ENCODE measurements around the gene ADARB1.
A peak's percentile ranks its signal among the peaks of the same experiment; 100 is the strongest.
"Not testable (repeated sequence)": the region's sequence is repeated elsewhere in the genome, so short reads cannot be mapped to it uniquely, and the experiment has no call there.

ADARB1 gene

DNA sequence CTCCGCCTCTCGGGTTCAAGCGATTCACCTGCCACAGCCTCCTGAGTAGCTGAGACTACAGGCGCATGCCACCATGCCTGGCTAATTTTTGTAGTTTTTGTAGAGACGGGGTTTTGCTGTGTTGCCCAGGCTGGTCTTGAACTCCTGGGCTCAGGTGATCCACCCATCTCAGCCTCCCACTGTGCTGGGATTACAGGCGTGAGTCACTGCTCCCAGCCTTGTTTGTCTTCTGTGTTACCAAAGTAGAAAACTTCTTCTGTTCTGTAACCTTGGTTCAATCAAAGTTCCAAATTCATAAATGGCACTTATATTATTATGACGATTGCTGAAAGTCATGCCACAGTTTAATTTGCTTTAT is 64.6 kb downstream of the ADARB1 start:
- not testable (repeated sequence) for DNase-seq

DNA sequence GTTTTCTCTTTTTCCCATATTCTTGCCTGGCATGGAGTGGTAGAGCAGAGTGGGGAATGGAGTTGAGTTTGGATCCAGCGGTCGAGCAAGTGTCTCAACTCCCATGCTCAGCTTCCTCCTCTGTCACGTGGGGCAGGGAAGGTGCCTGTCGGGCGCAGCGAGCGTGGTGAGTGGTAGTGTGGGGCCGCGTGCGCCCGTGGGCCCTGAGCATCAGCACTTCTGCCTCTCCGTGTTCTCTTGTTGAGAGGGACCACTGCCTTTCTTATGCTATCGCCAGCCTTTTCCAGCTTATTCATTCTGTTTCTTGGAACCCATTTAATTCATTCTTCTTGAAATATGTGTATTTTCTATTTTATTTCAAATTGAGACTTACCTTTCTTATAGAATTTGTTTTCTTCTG is 65.1 kb downstream of the ADARB1 start:
- DNase-seq, result no peak

DNA sequence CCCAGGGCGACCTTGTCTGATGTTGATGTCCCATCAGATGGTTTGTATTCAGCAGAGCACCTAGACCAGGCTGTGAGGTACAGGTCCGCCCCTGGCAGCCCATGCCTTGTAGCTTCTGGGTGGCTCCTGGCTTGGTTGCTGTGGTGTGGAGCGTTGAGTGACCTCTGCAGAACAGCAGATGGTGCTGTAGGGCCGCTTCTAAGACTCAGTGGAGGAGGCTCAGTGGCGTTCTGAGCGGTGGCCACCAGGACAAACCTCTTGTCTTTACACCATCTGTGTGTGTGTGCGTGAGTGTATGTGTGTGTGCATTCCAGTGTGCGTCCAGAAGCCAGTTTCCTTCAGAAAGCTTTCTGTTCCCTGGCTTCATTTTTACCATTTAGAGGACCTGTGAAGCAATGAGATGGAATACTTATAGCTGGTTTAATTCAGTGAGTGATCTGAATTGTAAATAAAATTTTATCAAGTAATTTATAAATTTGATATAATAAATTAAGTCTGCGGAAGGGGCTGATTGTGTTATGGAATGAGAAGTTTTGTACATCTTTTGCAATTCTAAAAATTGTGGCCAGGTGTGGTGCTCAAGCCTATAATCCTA is 66.1 kb downstream of the ADARB1 start:
- DNase-seq, result peak; percentile 91

DNA sequence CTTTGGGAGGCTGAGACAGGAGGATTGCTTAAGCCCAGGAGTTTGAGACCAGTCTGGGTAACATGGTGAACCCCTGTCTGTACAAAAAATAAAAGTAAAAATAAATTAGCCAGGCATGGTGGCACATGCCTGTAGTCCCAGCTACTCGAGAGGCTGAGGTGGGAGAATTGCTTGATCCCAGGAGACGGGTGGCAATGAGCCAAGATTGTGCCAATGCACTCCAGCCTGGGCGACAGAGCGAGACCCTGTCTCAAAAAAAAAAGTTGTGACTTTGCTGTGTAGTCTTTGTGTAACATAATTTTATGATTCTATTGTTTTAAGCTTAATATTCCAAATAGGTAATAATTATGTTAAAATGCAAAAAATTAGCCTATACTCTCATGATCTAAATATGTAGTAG is 66.6 kb downstream of the ADARB1 start:
- DNase-seq, result not testable (repeated sequence)

DNA sequence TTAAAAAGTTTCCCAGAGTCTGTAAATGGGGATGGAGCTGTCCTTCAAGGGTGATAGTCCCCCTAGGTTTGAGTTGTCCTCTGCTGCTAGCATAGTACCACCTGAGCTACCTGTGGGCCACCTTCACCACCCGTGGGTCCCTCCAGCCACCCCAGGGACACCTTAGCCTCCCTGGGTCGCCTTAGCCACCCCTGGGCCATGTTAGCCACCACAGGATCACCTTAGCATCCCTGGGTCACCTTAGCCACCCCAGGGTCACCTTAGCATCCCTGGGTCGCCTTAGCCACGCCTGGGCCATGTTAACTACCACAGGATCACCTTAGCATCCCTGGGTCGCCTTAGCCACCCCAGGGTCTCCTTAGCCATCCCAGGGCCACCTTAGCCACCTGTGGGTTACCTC is 67.1 kb downstream of the ADARB1 start:
- no peak for DNase-seq

DNA sequence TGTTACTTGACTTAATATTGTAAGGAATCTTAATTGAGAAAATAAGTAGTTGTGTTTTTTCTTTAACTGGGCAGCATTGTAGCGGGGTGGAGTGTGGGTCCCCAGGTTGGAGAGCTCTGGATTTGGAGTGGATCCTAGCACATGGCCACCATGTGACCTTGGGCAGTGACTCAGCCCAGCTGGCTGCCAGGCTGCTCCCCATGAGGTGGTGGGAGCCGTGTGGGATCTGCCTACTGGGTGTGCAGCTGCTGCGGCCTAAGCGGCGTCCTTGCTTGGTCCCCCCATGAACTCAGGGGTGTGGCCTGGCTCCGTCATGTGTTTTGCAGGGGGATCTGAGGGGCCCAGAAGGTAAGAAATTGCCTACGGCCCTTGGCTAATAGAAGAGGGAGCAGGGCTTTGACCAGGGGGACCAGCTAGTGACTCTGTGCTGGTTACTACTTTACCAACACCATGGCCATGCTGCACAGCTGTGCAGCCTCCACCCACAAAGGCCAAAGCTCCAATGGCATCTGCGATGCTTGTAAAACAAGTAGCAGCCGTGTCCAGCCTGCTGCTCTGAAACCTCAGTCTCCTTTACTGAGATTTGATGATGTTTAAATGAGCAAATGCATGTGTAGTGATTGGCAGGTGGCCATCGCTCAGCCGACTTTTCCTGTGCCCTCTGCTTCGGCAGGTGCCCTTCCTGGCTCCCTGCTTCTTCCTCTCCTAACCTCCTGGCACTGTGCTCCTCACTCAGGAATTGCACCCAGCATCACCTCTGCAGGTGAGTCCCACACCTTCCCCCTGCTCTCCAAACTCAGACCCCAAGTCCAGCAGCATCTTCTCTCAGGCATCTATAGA is 68.3 kb downstream of the ADARB1 start:
- no peak for DNase-seq

DNA sequence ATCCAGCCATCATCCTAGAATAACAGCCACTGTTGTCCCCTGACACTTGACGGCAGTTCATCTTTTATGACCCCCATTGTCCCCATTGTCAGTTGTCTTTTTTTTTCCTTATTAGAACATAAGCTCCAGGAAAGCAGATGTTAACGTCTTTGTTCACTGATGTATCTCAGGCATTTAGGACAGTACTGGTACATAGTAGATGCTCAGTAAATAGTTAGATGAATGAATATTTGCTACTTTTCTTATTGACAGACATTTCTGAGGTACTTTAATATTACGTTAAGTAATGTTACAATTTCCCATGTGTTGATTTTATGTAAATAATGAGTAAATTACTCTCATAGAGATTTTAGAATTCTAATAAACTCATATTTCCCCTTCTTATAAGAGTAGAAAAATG is 69.5 kb downstream of the ADARB1 start:
- no peak for DNase-seq

DNA sequence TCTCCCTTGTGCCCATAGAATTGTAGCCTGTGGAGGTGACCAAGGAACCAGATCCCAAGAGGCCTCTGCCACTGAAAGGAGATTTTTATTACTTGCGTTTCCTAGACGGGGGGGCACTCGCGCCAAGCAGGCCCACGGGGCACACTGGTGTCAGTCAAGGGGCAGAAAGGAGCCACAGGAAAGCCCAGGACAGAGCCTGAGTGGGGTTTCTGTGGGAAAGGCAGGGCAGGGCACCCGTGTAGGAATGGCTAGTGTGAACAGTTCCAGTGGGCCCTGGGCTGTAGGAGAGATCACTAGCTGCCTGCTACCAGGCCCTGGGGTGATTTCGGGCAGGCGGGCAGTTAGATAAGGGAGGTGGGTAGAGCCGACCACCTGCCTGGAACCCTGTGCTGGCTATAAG is 70.8 kb downstream of the ADARB1 start:
- no peak for DNase-seq

DNA sequence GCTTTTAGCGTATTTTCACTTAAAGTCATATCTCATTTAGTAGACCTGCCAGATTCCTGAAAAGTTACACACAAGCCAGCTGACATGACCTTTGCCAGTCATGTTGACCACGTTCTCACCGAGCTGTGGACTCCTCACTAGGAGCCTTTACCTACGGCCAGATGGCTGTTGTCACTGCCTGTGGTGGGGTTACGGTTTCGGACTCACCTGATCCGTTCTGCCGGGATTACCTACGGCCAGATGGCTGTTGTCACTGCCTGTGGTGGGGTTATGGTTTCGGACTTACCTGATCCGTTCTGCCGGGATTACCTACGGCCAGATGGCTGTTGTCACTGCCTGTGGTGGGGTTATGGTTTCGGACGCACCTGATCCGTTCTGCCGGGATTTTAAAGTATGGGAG is 71.5 kb downstream of the ADARB1 start:
- DNase-seq, result not testable (repeated sequence)

DNA sequence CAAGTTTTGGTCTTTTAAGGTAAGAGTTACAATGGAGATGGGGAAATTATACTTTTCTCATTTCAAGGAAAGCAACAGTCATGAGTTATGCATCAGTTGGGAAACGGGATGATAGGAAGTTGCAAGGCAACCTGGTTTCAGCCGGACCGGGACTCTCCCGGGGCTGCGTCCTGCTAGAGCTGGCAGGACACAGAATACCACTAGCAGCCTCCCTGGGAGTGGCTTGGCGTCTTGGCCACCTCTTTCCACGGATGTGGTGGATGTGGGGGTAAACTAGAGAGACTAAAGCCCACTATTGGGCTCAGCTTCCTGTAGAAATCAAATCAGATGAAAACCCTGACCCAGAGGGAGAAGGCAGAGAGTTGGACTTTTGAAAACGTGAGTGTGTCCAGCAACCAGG is 71.9 kb downstream of the ADARB1 start:
- no peak for DNase-seq

DNA sequence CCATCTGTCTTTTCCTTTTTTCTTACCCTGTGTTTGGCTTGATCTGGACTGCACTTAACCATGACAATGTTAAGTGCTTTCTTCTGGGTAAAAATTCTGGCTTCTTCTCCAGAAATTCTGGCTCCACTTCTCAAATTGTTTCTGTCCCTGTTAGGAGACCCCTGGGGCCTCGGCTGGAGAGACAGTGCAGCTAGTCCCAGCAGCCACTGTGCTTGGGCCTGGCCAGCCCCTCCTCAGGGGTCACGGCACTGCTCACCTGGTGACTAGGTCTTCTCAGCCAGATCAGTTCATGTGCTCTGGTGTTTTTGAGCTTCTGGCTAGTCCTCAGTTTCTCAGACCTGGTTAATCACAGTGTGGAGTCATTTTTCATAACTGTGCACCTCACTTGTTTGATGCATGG is 72.4 kb downstream of the ADARB1 start:
- no peak for DNase-seq

DNA sequence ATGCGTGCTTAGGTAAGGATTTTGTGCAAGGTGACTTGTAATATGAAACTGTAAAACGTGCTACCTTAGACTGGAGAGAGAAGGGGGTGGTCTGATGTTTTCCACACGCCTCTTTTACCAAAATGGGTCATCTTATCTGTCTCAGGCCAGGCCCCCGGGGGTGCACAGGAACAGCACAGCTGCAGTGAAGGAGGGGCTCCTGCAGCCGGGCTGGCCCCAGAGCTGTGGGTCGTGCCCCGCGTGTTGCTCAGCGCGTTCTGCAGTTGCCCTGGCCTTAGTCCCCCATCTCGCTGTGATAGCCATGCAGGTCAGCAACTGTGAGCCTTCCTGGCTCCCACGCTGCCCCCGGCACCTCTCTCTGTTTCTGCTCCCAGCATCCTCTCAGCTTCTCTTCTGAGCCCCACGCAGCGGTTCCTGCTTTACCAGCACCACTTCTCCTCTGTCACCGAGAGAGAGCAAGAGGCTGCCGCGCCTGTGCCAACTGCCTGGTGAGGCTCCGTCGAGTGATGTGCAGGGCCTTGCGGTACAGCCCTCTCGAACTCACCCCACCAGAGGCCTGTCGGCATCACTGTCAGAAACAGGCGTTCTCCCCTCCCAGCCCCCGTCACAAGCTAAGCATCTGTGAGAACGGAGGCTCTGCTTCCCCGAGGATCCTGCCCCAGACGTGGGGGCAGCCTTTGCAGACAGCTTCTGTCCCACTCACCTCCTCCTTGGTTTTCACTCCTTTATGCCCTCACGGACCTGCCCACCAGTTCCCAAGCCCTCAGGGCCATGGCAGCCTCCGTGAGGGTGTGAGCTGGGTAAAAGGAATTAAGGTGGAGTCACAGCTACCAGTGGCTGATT is 73.3 kb downstream of the ADARB1 start:
- DNase-seq, result no peak

DNA sequence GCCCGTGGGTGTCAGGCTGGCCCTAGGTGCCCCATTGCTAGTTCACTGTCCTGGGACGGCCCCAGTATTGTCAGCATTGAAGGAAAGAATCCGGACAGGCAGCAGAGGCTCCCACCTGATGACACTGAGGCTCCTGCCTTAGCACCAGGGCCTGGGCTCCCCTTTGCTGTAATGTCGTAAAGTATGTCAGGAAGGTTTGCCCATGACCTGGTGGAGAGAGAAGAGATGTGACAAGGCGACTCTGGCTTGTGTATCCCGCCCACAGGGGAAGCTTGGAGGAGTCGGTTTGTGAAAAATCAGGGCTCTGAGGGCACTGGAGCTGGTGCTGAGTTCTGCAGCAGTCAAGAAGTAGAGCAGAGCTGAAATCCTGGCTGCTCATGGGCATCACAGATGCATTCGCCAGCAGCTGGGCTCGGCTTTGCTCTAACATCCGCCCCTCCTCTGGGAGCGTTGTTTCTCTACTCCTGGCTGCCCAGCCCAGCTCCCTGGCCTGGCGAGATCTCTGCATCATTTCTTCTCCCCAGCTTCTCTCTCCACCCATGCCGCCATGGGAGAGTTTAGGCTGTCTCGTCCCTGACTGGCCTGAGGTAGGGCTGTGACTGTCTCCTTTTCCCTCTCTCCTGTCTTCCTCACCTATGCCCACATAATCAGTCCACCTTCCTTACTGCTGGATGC is 74.1 kb downstream of the ADARB1 start:
- DNase-seq, result no peak

DNA sequence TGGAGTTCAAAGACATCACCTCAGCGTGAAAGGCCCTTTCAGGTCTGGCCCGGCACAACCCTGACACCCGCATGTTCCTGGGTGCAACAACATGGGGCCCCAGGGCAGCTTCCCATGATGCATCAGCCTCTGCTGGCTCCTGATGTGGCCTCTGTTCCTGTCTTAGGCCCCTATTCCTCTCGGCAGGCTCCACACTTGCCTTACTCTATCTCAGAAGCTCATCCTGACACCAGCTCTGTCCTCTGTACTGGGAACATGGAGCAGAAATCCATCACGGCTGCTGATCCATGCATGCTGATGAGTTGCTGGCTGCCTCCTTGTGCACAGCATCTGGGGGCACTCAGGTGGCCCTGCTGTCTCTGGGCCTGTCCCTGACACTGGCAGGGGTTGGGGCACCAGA is 74.6 kb downstream of the ADARB1 start:
- no peak for DNase-seq

DNA sequence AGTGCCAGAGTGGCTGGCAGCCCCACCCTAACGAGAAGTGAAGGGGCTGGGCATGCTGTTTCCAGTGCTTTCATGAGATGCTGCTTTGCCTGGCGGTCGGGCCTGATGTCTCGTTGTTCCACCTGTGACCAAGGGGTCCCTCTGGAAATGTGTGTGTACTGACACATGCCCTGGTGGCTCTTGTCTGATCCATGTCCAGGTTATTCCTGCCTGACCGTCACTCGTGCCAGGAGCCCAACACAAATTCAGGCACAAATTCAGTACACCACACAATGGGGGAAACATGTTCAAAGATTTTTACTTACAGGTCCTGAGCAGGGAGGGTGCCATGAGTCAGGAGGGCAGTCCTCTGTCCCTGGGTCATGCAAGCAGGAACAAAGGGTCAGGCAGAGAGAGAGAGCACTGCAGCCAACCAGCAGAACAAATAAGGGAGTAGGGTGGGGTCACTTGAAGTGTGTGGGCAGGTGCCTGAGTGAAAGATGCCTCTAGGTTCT is 76.3 kb downstream of the ADARB1 start:
- DNase-seq, result no peak

DNA sequence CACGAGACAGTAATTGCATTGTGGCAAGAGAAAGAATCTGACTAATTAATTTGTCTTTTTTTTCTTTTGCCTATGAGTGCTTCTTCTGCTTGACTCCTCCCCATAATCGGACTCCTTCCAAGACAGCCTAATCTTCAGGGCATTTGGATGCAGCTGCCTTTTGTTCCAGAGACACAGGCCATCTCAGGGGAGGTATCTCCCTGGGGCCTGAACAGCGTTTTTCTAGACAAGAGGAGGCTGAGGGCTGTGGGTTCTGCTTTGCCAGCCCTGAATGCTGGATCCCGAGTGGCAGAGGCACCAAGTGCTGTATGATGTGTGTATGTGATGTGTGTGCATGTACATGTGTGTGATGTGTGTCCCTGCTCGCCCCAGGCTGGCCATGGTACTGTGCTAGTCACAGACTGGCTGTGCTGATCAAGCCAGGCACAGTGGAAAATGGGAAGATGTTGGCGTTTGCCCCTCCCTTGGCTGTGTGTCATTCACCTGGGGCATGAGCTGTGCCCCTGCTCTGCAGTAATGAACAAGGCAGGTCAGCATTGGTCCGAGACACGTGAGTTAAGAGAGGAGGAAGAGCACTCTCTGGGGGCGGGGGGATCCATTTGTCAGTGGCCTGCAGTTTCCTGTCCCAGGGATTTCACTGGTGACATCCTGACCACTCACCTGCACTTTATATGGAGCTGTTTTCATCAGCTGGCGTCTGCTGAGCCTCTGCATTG is 77.2 kb downstream of the ADARB1 start:
- DNase-seq, result no peak

DNA sequence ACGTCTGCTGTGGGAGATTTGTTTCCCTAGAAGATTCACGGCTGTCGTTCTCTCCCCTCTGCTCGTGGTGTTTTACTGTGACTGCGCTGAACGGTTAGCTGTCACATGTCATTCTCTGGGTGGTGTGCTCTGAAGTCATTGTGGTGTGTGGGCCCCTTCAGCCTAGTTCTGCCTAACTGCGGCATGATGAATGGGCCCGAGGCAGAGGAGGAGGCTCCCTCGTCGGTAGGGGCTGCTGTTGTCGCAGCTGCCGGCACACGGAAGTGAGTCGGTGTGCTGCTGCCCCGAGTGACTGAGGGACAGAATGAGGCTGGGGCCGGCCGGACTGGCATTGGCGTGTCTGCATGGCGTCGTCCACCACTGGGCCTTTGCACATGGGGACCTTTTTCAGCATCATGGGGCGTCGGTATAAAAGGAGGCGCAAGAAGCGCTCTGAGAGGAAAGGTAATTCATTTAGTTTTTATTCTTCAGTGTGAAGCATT is 77.9 kb downstream of the ADARB1 start:
- DNase-seq, result peak; percentile 25

DNA sequence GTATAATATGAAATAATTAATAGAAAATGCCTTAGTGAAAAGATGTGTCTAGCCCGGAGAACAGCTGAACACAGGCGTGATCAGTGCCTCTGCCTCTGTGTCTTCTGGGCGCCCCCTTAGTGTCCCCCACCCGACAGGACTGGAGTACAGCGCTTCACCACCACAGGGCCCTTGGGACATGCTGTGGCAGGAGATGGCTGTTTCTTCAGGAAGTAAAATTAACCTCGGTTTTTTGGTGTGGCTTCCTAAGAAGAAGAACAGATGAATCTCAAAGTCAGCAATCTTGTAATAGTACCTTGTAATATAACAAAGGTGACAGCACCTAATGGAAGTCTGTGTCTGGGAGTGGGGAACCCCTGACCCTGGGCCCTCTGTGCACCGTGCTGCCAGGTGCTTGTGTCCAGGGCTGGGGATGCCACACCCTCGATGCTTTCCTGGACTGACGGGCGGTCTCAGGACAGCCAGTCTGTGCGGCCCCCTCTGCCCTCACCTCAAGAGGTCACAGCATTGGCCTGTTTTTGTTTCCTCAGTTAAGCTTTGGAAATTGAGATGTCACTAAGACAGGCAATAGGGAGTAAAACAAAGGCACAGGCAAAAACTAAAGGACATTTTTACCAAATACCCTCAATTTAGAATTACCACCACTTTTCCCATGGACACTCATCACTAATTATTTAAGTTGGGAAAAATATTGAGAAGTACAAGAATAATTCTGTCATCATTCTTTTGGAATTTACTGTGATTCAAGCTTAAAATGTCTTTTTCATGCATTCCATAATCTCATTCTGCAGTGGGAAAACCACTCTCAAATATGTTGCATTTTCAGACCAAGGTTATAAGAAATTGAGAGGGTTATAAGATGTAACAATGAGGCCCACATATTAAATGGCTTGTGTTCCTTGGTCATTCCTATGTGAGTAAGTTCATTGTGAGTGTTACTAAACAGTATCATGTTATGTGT is 79.3 kb downstream of the ADARB1 start:
- no peak for DNase-seq

DNA sequence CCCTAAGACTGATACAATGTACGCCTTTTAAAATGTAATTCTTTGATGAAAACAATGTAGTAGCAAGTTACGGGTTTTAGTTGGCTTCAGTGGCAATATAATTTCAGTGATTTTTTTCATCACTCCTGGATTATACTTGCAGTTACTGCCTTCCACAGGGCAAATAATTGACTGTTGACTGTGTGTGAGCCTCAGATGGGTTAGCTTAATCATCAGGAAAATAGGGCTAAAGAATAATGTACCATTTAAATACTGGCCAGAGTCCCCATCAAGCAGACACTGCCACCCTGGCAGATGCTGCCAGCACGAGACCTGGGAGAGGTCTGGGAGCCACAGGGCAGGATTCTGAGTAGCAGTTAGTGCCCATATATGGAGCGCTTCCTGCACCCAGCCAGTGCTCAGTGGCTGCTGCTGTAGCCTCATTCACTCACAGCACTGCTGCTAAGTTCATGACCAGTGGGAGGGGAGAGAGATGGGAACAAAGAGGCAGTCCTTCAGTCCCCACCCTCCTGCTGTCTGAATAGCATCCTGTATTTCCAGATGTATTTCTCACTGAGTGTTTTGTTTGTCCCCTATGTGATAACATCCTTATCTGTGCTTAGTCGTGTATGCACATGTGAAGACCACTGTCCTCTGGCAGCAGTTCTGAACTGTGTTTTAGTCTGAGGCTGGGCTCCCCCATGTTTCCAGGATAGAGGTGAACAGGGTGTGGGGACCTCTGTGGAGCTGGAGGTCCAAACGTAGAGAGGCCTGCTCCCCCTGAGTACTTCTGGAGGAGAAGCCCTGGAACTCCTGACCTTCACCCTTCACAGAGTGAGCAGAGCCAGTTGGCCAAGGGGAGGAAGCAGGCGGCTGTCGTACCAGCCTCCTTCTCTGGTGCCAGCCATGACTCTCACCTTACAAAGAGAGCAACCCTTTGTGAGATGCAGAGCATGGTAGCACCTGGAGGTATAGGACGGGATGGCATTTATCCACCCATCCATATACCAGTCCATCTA is 80.4 kb downstream of the ADARB1 start:
- DNase-seq, result peak; percentile 89

DNA sequence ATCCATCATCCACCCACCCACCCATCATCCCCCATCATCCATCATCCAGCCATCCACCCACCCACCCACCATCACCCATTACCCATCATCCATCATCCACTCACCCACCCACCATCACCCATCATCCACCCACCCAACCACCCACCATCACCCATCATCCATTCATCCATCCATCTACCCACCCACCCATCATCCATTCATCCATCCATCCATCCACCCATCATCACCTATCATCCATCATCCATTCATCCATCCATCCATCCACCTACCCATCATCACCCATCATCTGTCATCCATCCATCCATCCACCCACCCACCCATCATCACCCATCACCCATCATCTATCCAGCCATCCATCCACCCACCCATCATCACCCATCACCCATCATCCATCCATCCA is 81.5 kb downstream of the ADARB1 start:
- DNase-seq, result no peak

All from NCI-H2227 treated with DMSO at 0.1 percent for 48 hours (cell line).